Measurements from ENCODE around the gene DDHD1.

The DDHD1 gene

DNA sequence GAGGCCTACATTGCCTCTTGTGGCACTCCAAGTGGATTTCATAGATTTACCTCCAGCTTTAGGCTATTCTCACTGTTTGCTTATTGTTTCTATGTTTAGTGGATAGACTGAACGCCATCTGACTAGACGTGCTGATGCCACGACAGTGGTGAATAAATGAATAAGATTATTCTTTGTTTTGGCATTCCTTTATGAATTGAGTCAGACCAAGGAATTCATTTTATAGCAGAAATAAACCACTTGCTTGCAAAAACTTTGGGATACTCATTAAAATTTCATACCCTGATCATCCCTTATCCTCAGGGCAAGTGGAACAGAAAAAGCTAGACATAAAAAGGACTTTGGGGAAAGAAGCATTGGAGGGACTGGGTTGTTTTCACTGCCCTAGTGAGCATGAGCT lies 130.5 kb downstream of the DDHD1 start:
- H3K36me3 ChIP-seq (ENCODE audit: low read depth), result no peaks in the 10 kb centered on the region
- peak; percentile 60; the same call in 2 of the 3 replicates for ATAC-seq (ENCODE audit: low read depth)
- H3K9me3 ChIP-seq (ENCODE audit: severe bottlenecking), result no peaks in the 10 kb centered on the region
- TF ChIP-seq CTCF (IDR thresholded peaks at IDR 0.05; ENCODE audit: poor library complexity, severe bottlenecking), result no peak
- no peaks in the 10 kb centered on the region for H3K4me1 ChIP-seq (ENCODE audit: insufficient read depth, poor library complexity, severe bottlenecking)
- H3K27ac ChIP-seq (ENCODE audit: poor library complexity, severe bottlenecking), result no peak overlapping the region
- no peaks in the 10 kb centered on the region for H3K27me3 ChIP-seq (ENCODE audit: insufficient read depth, poor library complexity, severe bottlenecking)
- no peak overlapping the region for H3K4me3 ChIP-seq (ENCODE audit: severe bottlenecking)
- DNase-seq (ENCODE audit: low spot score), result no peak

DNA sequence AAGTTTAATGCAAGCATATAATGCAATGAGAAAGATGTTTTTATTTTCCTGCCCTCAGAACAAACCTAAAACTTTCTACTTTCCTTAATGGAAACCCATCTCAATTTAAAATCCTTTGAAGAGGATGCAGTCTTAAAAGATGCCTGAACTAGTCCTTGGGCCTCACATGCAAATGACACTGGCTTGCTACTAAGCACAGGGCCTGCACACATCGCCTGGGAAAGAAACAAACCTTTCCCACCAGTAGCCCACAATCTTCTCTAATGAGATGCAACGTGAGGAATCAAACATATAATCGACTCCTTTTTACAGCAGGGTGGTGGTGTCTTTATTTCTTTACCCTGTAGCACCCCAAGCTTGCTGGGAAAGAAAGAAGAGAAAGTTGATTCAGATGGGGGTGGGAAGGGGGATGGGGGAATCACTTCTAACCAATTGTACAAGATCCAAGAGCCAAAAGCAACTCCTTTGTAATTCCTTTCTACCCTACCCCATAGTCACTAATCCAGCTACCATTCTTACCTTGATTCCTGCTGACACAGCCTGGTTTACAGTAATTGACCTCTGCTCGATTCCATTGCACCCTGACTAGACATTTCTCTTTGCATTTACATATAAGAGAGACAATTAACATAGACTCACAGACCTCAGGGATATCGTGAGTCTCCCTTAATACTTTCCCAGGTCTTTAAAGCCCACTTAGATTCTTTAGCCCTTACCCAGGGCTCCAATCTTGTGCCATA lies 132.8 kb downstream of the DDHD1 start:
- Histone ChIP-seq H3K27ac (ENCODE audit: poor library complexity, severe bottlenecking) (no peak overlapping the region), H3K4me1 (ENCODE audit: insufficient read depth, poor library complexity, severe bottlenecking) (no peaks in the 10 kb centered on the region), H3K36me3 (ENCODE audit: low read depth) (no peaks in the 10 kb centered on the region), H3K9me3 (ENCODE audit: severe bottlenecking) (no peaks in the 10 kb centered on the region), H3K4me3 (ENCODE audit: severe bottlenecking) (no peak overlapping the region), H3K27me3 (ENCODE audit: insufficient read depth, poor library complexity, severe bottlenecking) (no peaks in the 10 kb centered on the region)
- ATAC-seq (ENCODE audit: low read depth), result no peak
- DNase-seq (ENCODE audit: low spot score), result no peak
- TF ChIP-seq CTCF (IDR thresholded peaks at IDR 0.05; ENCODE audit: poor library complexity, severe bottlenecking), result no peak

DNA sequence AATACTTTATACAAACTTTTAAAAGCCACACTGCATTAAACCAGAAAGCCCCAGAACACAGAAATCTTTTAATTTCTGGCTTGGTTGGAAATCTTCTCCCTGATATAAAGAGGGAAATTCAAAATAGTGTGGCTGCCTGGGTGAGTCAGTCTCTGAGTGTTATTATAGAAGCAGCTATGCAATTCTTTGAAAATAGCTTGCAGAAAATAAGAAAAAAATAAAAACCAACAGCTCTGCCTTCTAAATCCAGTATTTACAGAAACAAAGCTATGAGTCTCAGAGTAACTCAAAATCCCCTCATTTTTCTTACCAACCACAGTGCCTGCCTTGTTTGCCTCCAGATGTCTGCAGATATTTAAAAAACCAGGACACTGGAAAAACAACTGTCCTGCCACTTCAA lies 133.7 kb downstream of the DDHD1 start:
- ATAC-seq (ENCODE audit: low read depth), result no peak
- no peak for DNase-seq (ENCODE audit: low spot score)
- Histone ChIP-seq H3K4me1 (ENCODE audit: insufficient read depth, poor library complexity, severe bottlenecking) (no peaks in the 10 kb centered on the region), H3K27ac (ENCODE audit: poor library complexity, severe bottlenecking) (no peak overlapping the region), H3K36me3 (ENCODE audit: low read depth) (no peaks in the 10 kb centered on the region), H3K27me3 (ENCODE audit: insufficient read depth, poor library complexity, severe bottlenecking) (no peaks in the 10 kb centered on the region), H3K4me3 (ENCODE audit: severe bottlenecking) (no peak overlapping the region), H3K9me3 (ENCODE audit: severe bottlenecking) (no peaks in the 10 kb centered on the region)
- no peak for TF ChIP-seq CTCF (IDR thresholded peaks at IDR 0.05; ENCODE audit: poor library complexity, severe bottlenecking)

DNA sequence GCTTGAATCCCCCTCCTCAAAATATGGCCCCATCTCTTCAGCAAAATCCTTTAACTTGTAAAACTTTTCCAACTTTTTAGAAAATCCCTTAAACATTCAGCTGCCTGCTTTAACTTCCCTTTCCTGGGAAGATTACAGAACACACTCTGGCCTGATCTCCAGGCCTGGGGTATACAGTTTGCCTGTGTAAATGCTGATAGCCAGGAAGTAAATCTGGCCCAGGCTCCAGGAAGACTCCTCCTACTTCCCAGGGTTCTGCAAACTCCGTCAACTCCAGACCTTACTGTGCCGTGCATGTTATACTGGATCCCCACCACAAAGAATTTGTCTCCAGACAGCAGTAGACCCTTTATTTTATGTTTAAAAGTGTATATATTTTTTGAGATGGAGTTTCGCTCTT lies 135.3 kb downstream of the DDHD1 start:
- no peak for DNase-seq (ENCODE audit: low spot score)
- no peaks in the 10 kb centered on the region for H3K36me3 ChIP-seq (ENCODE audit: low read depth)
- no peak overlapping the region for H3K27ac ChIP-seq (ENCODE audit: poor library complexity, severe bottlenecking)
- no peak overlapping the region for H3K4me3 ChIP-seq (ENCODE audit: severe bottlenecking)
- H3K27me3 ChIP-seq (ENCODE audit: insufficient read depth, poor library complexity, severe bottlenecking), result no peaks in the 10 kb centered on the region
- ATAC-seq (ENCODE audit: low read depth), result no peak
- H3K4me1 ChIP-seq (ENCODE audit: insufficient read depth, poor library complexity, severe bottlenecking), result no peaks in the 10 kb centered on the region
- H3K9me3 ChIP-seq (ENCODE audit: severe bottlenecking), result no peaks in the 10 kb centered on the region
- TF ChIP-seq CTCF (IDR thresholded peaks at IDR 0.05; ENCODE audit: poor library complexity, severe bottlenecking), result no peak

DNA sequence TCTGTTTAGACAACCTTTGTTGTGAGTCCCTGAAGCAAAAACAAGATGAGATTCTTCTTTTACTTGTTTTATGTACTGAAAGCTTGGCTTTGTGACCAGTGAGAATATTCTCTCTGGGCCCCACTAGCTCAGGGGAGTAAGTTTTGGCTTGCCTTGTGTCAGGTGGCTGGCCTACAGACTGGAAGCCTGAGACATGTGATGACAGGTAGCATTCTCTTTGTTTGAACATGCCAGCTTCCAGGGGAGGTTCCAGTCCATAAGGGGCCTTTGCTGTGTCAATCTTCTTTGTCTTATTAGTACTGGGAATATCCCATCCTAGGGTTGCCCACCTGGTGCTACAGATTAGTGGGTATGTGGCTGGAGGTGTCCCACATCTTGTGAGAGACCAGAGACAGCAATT lies 136.2 kb downstream of the DDHD1 start:
- no peaks in the 10 kb centered on the region for H3K9me3 ChIP-seq (ENCODE audit: severe bottlenecking)
- ATAC-seq (ENCODE audit: low read depth), result no peak
- no peaks in the 10 kb centered on the region for H3K27me3 ChIP-seq (ENCODE audit: insufficient read depth, poor library complexity, severe bottlenecking)
- H3K4me1 ChIP-seq (ENCODE audit: insufficient read depth, poor library complexity, severe bottlenecking), result no peaks in the 10 kb centered on the region
- H3K27ac ChIP-seq (ENCODE audit: poor library complexity, severe bottlenecking), result no peak overlapping the region
- H3K4me3 ChIP-seq (ENCODE audit: severe bottlenecking), result no peak overlapping the region
- no peaks in the 10 kb centered on the region for H3K36me3 ChIP-seq (ENCODE audit: low read depth)
- no peak for DNase-seq (ENCODE audit: low spot score)
- no peak for TF ChIP-seq CTCF (IDR thresholded peaks at IDR 0.05; ENCODE audit: poor library complexity, severe bottlenecking)

All from RWPE2 (cell line).